HepG2 (cell line): Measurements from ENCODE around the gene LYZL2. TPM values are rescaled to one million over a fixed set of nuclear protein-coding genes. Genes with fewer than 3 reads are reported as not detected.

Source experiments
- ATAC-seq: fragments of 200-7000 bp; cut with Tn5 transposase; 3 replicates; pipeline ENCODE4 v1.9.1; 2020; ENCODE audit warnings: mild to moderate bottlenecking, moderate library complexity
- BruUV-seq: library from RNA; stranded (reverse); fragments of 400-500 nt; replicated peaks from 2 replicates; lab custom pipeline; 2021; lab: Mats Ljungman, UMichigan
- CTCF ChIA-PET: fragments of 300-600 bp; formaldehyde crosslinking; extraction: SDS; loops from one replicate; lab custom pipeline; 2021; ENCODE audit warnings: low total read pairs, inconsistent platforms, low intra/inter-chr PET ratio; lab: Yijun Ruan, JAX
- POLR2A ChIA-PET: fragments of 350-600 bp; sonication (Branson Sonifier 250); formaldehyde crosslinking; loops from one replicate; lab custom pipeline; 2020; ENCODE audit warnings: antibody characterized with exemption, inconsistent platforms; lab: Yijun Ruan, JAX
- DNase-seq: peaks from one replicate; pipeline ENCODE4 v3.0.0-alpha.2; 2015; ENCODE audit warnings: low spot score
- FAIRE-seq: peaks from 3 replicates; lab custom pipeline; 2011; peaks lifted over from hg19 to GRCh38; lab: Jason Lieb, UNC
- H2AFZ ChIP-seq: one replicate; pipeline ENCODE4 v1.6.1; 2011; ENCODE audit warnings: low read length, inconsistent platforms
- H3K27ac ChIP-seq: fragments of 300-600 bp; 3 replicates; pipeline ENCODE4 v1.8.0; 2011; ENCODE audit warnings: mixed run types, mild to moderate bottlenecking, mixed read lengths, low read length, inconsistent platforms; ENCODE audit not compliant: insufficient read depth; ENCODE audit errors: extremely low read length
- H3K27me3 ChIP-seq, 2 experiments: fragments of 200-600 bp in 1 of 2; 2 replicates in 1 of 2; 3 replicates in 1 of 2; pipeline versions ENCODE4 v1.6.0 to v1.8.0; 2011; ENCODE audit warnings: low read length in 2 of 2, mild to moderate bottlenecking in 2 of 2, moderate library complexity in 2 of 2, inconsistent platforms in 1 of 2; ENCODE audit not compliant: insufficient read depth in 2 of 2, control insufficient read depth in 1 of 2
- H3K36me3 ChIP-seq, 2 experiments: fragments of 200-600 bp in 1 of 2; replicated peaks in 1 of 2; 2 replicates in 1 of 2; 3 replicates in 1 of 2; pipeline versions ENCODE4 v1.5.1 to v1.8.0; 2011; ENCODE audit warnings: low read length in 2 of 2, inconsistent platforms in 1 of 2; ENCODE audit not compliant: insufficient read depth in 2 of 2, control insufficient read depth in 1 of 2
- H3K4me1 ChIP-seq: 2 replicates; pipeline ENCODE4 v1.5.1; 2012; ENCODE audit warnings: low read length, inconsistent platforms; ENCODE audit not compliant: insufficient read depth
- H3K4me2 ChIP-seq: 2 replicates; pipeline ENCODE4 v1.6.0; 2011; ENCODE audit warnings: low read depth, low read length, inconsistent platforms
- H3K4me3 ChIP-seq, 3 experiments: fragments of 200-600 bp in 1 of 3; sonication (generic), shearing (Covaris generic) in 1 of 3; replicated peaks in 1 of 3; 2 replicates each; pipeline ENCODE4 v1.5.1; 2011 to 2016; ENCODE audit warnings: low read length in 3 of 3, inconsistent platforms in 2 of 3, low read depth in 2 of 3, mild to moderate bottlenecking in 2 of 3, control low read depth in 1 of 3, mixed read lengths in 1 of 3; ENCODE audit not compliant: insufficient read depth in 1 of 3
- H3K79me2 ChIP-seq: one replicate; pipeline ENCODE4 v1.6.1; 2011; ENCODE audit warnings: low read length, inconsistent platforms; ENCODE audit not compliant: insufficient read depth
- H3K9ac ChIP-seq: 2 replicates; pipeline ENCODE4 v1.6.0; 2011; ENCODE audit warnings: mild to moderate bottlenecking, low read depth, low read length, inconsistent platforms; ENCODE audit not compliant: insufficient read depth
- H3K9me3 ChIP-seq: 2 replicates; pipeline ENCODE4 v1.5.1; 2012; ENCODE audit warnings: mild to moderate bottlenecking, low read length
- H4K20me1 ChIP-seq: 2 replicates; pipeline ENCODE4 v1.6.0; 2011; ENCODE audit warnings: inconsistent platforms, mild to moderate bottlenecking, low read length, moderate library complexity; ENCODE audit not compliant: insufficient read depth
- ELF3 ChIP-seq: IDR thresholded peaks from 2 replicates; pipeline ENCODE4 v1.6.1; 2016; ENCODE audit warnings: missing genetic modification reagents, missing compliant biosample characterization
- FOXP1 ChIP-seq, 2 experiments: fragments of 450-650 bp in 1 of 2; IDR thresholded peaks; 2 replicates each; pipeline ENCODE4 v1.6.1; 2017 to 2018; ENCODE audit warnings: antibody characterized with exemption in 1 of 2
- IKZF1 ChIP-seq: fragments of 450-650 bp; IDR thresholded peaks from 2 replicates; pipeline ENCODE4 v1.7.1; 2016
- KDM5A ChIP-seq: fragments of 200-600 bp; sonication (generic); IDR thresholded peaks from 2 replicates; pipeline ENCODE4 v1.7.0; 2018; ENCODE audit warnings: antibody characterized with exemption, mild to moderate bottlenecking, low read length, borderline replicate concordance
- MBNL3 ChIP-seq: fragments of 250-450 bp; sonication (Bioruptor Pico); conservative IDR thresholded peaks from 2 replicates; pipeline ENCODE4 v1.8.0; 2022; ENCODE audit warnings: mild to moderate bottlenecking, inconsistent platforms
- POLR2A ChIP-seq, 2 experiments: IDR thresholded peaks; 2 replicates each; pipeline ENCODE4 v1.6.1; 2011; ENCODE audit warnings: low read depth in 2 of 2, low read length in 2 of 2, mild to moderate bottlenecking in 1 of 2, moderate library complexity in 1 of 2; ENCODE audit not compliant: insufficient read depth in 1 of 2
- RARA ChIP-seq: IDR thresholded peaks from 2 replicates; pipeline ENCODE4 v1.6.1; 2016; ENCODE audit warnings: missing genetic modification reagents, missing compliant biosample characterization
- RFX5 ChIP-seq: IDR thresholded peaks from 2 replicates; pipeline ENCODE4 v1.6.1; 2011; ENCODE audit warnings: low read depth, low read length, improper control_type of control experiment
- RXRB ChIP-seq: IDR thresholded peaks from 2 replicates; pipeline ENCODE4 v1.6.1; 2016; ENCODE audit warnings: borderline replicate concordance, missing genetic modification reagents, missing compliant biosample characterization
- ZBTB38 ChIP-seq: sonication (generic); formaldehyde crosslinking; IDR thresholded peaks from 2 replicates; pipeline ENCODE4 v1.5.1; 2020; ENCODE audit warnings: mild to moderate bottlenecking, missing genetic modification reagents
- ZNF235 ChIP-seq: sonication (generic); formaldehyde crosslinking; IDR thresholded peaks from 2 replicates; pipeline ENCODE4 v1.8.1; 2023; ENCODE audit warnings: mild to moderate bottlenecking, missing genetic modification reagents, borderline replicate concordance
- ZNF333 ChIP-seq: sonication (generic); formaldehyde crosslinking; IDR thresholded peaks from 2 replicates; pipeline ENCODE4 v1.4.0; 2020; ENCODE audit warnings: mild to moderate bottlenecking, missing genetic modification reagents, borderline replicate concordance
- WGBS: methylation state at CpG from one replicate; pipeline ENCODE4 v1.1.6; 2017; ENCODE audit warnings: low lambda C conversion rate; 5-methylcytosine and 5-hydroxymethylcytosine counted together
- in situ Hi-C: cut with HindIII; loops from 2 replicates; pipeline ENCODE4 v1.10.0; 2017; ENCODE audit warnings: low pct_unique_long_range_greater_than_20kb; ENCODE audit not compliant: extremely low pct_ligation_motif_present
- intact Hi-C: fragments of 100-400 bp; cut with micrococcal nuclease; formaldehyde crosslinking; loops from one replicate; pipeline ENCODE4 v1.10.0; 2022; ENCODE audit not compliant: unreplicated experiment
- polyA plus RNA-seq, 8 experiments: library from polyadenylated mRNA; depleted of rRNA in 3 of 8; stranded (reverse) in 7 of 8; unstranded in 1 of 8; fragments of >200 nt; fragmentation: Illumina TruSeq in 4 of 8; extraction: Trizol in 4 of 8; gene quantifications; 2 replicates each; pipeline versions ENCODE4 v1.2.1 to v1.2.3, GENCODE V29; 2011 to 2016; ENCODE audit warnings: low read depth in 4 of 8, missing spikeins in 1 of 8, mixed read lengths in 1 of 8; ENCODE audit not compliant: insufficient read depth in 1 of 8
- total RNA-seq, 5 experiments: library from RNA; depleted of rRNA; stranded (reverse); fragments of >200 nt; fragmentation: Illumina TruSeq; extraction: Trizol; gene quantifications; 2 replicates each; pipeline ENCODE4 v1.2.3, GENCODE V29; 2016; ENCODE audit warnings: low read depth in 1 of 5
- TF ChIP-seq, protein P1 (sequence below): sonication (generic); formaldehyde crosslinking; IDR thresholded peaks from 2 replicates; pipeline ENCODE4 v1.4.0; 2020; ENCODE audit warnings: missing genetic modification reagents, mild to moderate bottlenecking, borderline replicate concordance
- TF ChIP-seq, protein P2 (sequence below): sonication (generic); formaldehyde crosslinking; IDR thresholded peaks from 2 replicates; pipeline ENCODE4 v1.8.1; 2023; ENCODE audit warnings: missing genetic modification reagents, inconsistent platforms, borderline replicate concordance
- TF ChIP-seq, protein P3 (sequence below): sonication (generic); formaldehyde crosslinking; IDR thresholded peaks from 2 replicates; pipeline ENCODE4 v1.4.0; 2020; ENCODE audit warnings: missing genetic modification reagents

Gene LYZL2
- total and polyA plus RNA-seq, 2 of the 13 experiments (the other 11 are each of a cell fraction or from before 2014, with no cell fraction given): 0.20 to 0.63 TPM

DNA sequence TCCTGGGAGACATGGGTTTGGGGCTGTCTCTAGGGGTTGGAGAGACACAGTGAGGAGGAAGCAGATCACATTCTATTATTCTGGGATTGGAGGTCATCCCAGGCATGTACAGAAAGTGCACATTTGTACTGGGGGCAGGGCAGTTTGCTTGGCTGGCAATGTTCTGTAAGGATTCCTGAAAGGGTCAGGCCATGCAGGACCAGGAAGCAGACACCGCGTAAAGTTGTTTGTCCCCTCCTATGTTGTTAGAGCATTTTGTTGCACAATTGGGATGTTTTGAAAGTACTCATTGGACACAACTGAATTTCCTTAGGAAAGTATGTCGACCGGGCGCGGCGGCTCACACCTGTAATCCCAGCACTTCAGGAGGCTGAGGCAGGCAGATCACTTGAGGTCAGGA, 12.5 kb downstream of the LYZL2 start:
- BruUV-seq: no TSS peak
- no peak for FAIRE-seq
- peaks cover 47% of the 10 kb centered on the region for H3K4me1 ChIP-seq
- peak; percentile 72 for DNase-seq
- no peaks in the 10 kb centered on the region for H3K36me3 ChIP-seq
- no peak overlapping the region for H3K4me2 ChIP-seq
- H4K20me1 ChIP-seq: no peaks in the 10 kb centered on the region
- no peak overlapping the region for H2AFZ ChIP-seq
- ChIA-PET POLR2A (no interaction called here), CTCF (no interaction called here)
- no peaks in the 10 kb centered on the region for H3K27me3 ChIP-seq
- peak; percentile 65 for ATAC-seq
- intact Hi-C loops: no loop called here
- H3K9me3 ChIP-seq: no peaks in the 10 kb centered on the region
- WGBS: 83% methylated on average over 7 of the region's 7 CpGs
- H3K9ac ChIP-seq: no peak overlapping the region
- H3K79me2 ChIP-seq: no peaks in the 10 kb centered on the region
- no peak overlapping the region for H3K4me3 ChIP-seq
- in situ Hi-C loops: no loop called here
- H3K27ac ChIP-seq: no peak overlapping the region
- TF ChIP-seq KDM5A (no peak), IKZF1 (no peak), ZNF333 (CRISPR knock-in tag) (no peak), ZNF235 (no peak), MBNL3 (CRISPR knock-in tag) (no peak), RARA (peak; percentile 42; the same call in 1 of the 2 replicates), POLR2A (IDR thresholded peaks at IDR 0.05; ENCODE audit: insufficient read depth in 1 of 2, low read depth in 2 of 2, low read length in 2 of 2) (no peak), ELF3 (peak; percentile 52; the same call in 1 of the 2 replicates), RXRB (CRISPR knock-in tag) (peak; percentile 30; the same call in 1 of the 2 replicates), FOXP1 (IDR thresholded peaks at IDR 0.05) (no peak), FOXP1 (CRISPR knock-in tag; IDR thresholded peaks at IDR 0.05) (peak; percentile 23; the same call in 1 of the 2 replicates), ZBTB38 (peak; percentile 79), RFX5 (no peak)
- TF ChIP-seq, protein P1, sequence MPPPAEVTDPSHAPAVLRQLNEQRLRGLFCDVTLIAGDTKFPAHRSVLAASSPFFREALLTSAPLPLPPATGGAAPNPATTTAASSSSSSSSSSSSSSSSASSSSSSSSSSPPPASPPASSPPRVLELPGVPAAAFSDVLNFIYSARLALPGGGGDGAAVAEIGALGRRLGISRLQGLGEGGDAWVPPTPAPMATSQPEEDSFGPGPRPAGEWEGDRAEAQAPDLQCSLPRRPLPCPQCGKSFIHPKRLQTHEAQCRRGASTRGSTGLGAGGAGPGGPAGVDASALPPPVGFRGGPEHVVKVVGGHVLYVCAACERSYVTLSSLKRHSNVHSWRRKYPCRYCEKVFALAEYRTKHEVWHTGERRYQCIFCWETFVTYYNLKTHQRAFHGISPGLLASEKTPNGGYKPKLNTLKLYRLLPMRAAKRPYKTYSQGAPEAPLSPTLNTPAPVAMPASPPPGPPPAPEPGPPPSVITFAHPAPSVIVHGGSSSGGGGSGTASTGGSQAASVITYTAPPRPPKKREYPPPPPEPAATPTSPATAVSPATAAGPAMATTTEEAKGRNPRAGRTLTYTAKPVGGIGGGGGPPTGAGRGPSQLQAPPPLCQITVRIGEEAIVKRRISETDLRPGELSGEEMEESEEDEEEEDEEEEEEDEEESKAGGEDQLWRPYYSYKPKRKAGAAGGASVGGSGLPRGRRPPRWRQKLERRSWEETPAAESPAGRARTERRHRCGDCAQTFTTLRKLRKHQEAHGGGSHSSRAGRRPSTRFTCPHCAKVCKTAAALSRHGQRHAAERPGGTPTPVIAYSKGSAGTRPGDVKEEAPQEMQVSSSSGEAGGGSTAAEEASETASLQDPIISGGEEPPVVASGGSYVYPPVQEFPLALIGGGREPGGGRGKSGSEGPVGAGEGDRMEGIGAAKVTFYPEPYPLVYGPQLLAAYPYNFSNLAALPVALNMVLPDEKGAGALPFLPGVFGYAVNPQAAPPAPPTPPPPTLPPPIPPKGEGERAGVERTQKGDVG (CRISPR knock-in tag): no peak
- TF ChIP-seq, protein P2, sequence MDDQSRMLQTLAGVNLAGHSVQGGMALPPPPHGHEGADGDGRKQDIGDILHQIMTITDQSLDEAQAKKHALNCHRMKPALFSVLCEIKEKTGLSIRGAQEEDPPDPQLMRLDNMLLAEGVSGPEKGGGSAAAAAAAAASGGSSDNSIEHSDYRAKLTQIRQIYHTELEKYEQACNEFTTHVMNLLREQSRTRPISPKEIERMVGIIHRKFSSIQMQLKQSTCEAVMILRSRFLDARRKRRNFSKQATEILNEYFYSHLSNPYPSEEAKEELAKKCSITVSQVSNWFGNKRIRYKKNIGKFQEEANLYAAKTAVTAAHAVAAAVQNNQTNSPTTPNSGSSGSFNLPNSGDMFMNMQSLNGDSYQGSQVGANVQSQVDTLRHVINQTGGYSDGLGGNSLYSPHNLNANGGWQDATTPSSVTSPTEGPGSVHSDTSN (CRISPR knock-in tag): no peak
- TF ChIP-seq, protein P3, sequence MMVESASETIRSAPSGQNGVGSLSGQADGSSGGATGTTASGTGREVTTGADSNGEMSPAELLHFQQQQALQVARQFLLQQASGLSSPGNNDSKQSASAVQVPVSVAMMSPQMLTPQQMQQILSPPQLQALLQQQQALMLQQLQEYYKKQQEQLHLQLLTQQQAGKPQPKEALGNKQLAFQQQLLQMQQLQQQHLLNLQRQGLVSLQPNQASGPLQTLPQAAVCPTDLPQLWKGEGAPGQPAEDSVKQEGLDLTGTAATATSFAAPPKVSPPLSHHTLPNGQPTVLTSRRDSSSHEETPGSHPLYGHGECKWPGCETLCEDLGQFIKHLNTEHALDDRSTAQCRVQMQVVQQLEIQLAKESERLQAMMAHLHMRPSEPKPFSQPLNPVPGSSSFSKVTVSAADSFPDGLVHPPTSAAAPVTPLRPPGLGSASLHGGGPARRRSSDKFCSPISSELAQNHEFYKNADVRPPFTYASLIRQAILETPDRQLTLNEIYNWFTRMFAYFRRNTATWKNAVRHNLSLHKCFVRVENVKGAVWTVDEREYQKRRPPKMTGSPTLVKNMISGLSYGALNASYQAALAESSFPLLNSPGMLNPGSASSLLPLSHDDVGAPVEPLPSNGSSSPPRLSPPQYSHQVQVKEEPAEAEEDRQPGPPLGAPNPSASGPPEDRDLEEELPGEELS (CRISPR knock-in tag): peak; percentile 23; the same call in 1 of the 2 replicates
